GM12874 (cell line): ENCODE data around the gene RPL28.

Experiments used
- TF ChIP-seq, protein P1 (sequence below): IDR thresholded peaks from 2 replicates; pipeline ENCODE4 v1.5.1; 2011; ENCODE audit warnings: low read depth, mild to moderate bottlenecking, control low read depth, low read length, moderate library complexity; ENCODE audit not compliant: insufficient read depth

RPL28 gene

DNA sequence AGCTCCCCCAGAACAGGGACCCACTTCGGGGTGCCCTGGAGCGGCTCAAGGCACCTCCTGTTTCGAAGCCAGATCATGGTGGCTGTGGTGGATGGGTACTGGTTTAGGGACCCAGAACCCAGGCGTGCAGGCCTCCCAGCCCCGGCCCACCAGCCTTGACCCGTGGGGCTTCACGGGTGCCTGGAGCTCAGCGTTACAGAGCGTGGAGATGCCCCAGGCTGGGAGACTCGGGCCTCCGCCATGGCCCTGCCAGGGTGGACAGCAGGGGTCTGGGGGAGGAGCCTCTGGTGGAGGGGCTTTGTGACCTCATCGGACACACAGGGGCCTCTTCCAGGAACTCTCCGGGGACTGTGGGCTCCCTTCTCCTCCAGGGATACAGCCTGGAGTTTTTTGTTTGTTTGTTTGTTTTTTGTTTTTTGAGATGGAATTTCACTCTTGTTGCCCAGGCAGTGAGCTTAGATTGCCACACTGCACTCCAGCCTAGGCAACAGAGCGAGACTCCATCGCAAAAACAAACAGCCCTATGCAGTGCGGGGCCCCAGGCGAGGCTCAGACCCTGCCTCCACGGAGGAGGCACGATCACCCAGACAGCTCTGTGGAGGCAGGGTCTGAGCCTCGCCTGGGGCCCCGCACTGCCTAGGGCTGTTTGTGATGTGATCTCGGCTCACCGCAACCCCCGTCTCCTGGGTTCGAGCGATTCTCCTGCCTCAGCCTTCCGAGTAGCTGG lies 22.6 kb upstream of the RPL28 start, which contains the start of gene GARIN5B:
Gene GARIN5B (minus strand): TSS at position 271 of the 727 bp plus-strand sequence. CDS start 194 bp downstream, at position 77.
- TF ChIP-seq, protein P1, sequence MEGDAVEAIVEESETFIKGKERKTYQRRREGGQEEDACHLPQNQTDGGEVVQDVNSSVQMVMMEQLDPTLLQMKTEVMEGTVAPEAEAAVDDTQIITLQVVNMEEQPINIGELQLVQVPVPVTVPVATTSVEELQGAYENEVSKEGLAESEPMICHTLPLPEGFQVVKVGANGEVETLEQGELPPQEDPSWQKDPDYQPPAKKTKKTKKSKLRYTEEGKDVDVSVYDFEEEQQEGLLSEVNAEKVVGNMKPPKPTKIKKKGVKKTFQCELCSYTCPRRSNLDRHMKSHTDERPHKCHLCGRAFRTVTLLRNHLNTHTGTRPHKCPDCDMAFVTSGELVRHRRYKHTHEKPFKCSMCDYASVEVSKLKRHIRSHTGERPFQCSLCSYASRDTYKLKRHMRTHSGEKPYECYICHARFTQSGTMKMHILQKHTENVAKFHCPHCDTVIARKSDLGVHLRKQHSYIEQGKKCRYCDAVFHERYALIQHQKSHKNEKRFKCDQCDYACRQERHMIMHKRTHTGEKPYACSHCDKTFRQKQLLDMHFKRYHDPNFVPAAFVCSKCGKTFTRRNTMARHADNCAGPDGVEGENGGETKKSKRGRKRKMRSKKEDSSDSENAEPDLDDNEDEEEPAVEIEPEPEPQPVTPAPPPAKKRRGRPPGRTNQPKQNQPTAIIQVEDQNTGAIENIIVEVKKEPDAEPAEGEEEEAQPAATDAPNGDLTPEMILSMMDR = no peak

DNA sequence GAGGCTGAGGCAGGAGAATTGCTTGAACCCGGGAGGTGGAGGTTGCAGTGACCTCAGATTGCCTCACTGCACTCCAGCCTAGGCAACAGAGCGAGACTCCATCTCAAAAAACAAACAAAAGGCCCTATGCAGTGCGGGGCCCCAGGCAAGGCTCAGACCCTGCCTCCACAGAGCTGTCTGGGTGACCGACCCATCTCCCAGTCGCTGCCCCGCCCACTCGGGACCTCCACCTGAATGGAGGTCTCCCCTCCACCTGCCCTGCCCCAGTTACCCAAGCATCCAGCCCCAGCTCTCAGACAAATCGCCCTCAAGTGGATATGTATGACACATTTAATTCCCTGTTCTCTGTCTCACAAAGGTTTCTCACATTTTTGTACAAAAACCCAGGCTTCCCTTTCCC lies 20.5 kb upstream of the RPL28 start:
- TF ChIP-seq, protein P1 = no peak

DNA sequence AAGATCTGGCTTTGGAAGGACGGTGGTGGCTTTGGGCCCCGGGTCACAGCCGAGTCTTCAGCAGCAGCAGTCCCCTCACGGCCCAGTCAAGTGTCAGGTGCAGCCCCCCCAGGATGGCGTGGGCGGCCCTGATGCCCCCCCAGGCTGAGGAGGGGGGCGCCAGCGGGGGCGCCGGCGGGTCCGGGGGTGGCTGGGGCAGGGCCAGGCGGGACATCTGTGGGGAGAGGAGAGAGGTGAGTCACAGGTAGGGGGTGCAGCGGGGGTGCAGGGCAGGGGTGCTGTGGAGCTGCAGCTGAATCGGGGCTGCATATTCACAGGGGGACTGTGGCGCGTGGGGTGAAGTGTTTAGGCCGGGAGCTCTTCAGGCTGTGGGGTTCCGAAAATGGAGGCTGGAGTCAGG lies 19.8 kb upstream of the RPL28 start:
- TF ChIP-seq, protein P1 = no peak

DNA sequence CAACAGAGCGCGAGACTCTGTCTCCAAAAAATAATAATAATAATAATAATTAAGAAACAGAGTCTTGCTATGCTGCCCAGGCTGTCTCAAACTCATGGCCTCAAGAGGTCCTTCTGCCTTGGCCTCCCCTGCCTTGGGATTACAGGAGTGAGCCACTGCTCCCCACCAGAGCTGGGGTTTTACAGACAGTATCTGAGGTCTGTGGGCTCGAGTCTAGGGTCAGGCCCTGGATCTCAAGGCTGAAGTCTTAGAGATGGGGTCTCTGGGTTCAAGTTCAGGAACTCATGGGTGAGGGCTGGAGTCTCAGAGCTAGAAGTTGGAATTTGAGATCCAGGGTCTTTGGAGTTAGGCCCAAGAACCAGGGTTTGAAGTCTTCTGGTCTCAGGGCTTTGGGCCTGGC lies 18.9 kb upstream of the RPL28 start:
- TF ChIP-seq, protein P1 = no peak

DNA sequence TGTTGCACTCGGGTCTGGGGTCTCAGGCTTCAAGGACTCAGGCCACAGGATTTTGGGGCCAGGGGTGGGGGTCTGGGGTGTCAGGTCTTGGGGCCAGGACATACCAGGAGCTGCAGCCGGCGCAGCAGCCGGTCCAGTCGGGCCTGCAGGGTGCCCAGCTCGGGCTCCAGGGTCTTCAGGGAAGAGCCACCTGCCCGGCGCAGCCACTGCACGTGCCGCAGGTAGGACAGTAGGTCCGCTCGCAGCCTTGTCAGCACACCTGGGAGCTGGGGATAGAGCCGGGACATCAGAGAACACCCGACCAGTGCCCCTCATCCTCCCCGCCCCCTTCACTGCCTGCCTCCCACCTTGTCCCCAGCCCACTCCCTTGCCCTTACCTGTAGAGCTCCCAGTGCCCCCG lies 17.6 kb upstream of the RPL28 start:
- TF ChIP-seq, protein P1 = no peak

DNA sequence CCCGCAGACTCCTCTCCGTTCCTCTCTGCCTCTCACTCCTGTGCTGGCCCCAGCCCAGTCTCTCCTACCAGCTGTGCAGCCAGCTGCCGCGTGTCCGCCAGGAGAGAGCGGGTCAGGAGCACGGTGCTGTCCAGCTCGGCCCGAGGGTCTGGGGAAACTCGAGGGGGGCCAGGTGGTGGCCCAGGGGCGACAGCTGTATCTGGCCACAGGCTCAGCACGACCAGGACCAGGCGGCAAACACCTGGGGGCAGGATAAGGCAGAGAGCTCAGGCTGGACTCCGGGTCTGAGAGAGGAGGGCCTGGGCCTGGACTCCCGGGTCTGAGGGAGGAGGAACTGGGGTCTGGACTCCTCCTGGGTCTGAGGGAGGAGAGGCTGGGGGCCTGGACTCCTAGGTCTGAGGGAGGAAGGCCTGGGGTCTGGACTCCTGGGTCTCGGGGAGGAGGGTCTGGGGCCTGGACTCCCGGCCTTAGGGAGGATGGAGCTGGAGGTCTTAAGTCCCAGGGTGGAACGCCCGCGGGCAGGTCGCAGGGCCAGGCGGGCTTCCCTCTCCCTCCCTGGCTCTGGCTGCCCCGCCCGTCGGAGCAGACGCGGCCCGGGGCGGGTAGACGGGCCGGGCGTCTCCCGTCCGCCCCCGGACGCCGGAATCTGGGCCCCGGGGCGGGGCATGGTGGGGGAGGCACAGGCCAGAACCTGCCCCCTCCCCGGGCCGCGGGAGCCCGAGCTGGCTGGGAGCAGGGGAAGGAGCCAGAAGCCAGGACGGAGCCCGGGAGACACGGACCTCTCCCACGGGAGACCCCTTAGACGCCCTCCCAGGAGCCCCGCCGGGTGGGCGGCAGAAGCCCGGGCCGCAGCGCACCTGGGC lies 16.8 kb upstream of the RPL28 start:
- TF ChIP-seq, protein P1 = no peak

DNA sequence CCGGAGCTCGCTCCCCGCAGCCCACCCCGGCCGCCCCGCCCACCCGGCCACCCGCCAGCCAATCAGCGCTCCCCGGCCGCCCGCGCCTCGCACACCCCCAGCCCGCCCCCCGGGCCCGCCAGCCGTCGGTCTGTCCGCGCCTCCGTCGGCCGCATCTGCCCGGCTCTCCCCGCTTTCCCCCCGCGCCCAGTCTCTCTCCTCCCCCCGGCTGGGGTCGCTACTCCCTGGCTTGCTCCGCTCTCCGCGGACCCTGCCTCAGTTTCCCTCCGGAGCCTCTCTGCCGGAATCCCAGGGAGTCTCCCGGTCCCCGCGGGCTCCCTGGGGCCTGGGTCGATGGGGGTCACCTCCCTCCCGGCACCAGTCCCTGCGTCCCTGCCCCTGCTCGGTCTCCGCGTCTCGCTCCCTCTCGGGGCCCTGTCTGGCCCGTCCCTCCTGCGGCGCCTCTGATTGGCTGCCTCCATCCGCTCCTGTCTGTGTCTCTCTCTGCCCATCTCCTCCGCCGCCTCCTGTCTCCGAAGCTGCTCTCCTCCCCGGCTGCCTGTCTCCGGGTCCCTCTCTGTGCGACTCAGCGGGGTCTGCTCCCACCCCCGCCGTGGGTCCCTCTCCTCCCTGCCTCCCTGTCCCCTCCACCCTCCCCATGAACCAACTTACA lies 16.0 kb upstream of the RPL28 start:
- TF ChIP-seq, protein P1 = no peak
